ENCODE measurements around the gene ACOX2. TPM values are rescaled to one million over a fixed set of nuclear protein-coding genes. Genes with fewer than 3 reads are reported as not detected.

The ACOX2 gene
- total RNA-seq, 2 experiments from 2014 or later: not detected

DNA sequence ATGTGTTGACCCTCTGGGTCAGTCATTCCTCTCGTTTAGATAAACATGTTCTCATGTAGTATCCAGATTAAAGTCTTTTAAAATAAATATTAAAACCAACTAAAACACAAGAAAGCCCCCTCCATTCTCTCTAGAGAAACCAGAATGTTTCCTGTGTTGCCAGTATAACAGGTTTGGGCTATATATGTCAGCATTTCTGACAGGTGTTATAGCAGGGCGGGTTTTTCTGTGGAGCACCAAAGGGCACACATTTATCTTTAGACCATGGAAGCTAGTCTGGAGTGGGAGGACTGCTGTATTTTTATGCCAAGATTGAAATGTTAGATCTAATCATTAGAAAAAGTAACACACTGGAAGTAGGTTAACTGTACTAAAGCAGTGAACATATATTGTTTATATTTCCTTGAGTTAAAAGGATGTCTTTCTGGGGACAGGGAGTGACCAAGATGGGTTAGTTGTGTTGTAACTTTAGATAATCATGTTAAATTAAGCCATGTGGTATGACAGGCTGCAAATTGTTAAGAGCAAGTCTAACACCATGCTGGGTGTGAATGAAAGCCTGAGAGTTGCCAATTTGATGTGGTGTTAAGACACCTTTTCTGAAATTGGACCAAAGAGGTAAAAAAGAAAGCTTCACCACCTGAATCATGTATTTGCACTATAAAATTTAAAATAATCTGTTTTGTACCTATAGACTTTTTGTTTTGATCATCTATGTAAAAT lies 29.5 kb downstream of the ACOX2 start:
- H4K20me1 ChIP-seq (ENCODE audit: insufficient read depth, low read length): no peaks in the 10 kb centered on the region
- CTCF ChIA-PET (ENCODE audit: unreplicated experiment): no interaction called here
- no peak overlapping the region for H3K4me3 ChIP-seq (ENCODE audit: low read depth, low read length, poor library complexity, severe bottlenecking)
- H3K9me2 ChIP-seq (ENCODE audit: insufficient read depth, low read length): no peaks in the 10 kb centered on the region
- TF ChIP-seq, protein P1, sequence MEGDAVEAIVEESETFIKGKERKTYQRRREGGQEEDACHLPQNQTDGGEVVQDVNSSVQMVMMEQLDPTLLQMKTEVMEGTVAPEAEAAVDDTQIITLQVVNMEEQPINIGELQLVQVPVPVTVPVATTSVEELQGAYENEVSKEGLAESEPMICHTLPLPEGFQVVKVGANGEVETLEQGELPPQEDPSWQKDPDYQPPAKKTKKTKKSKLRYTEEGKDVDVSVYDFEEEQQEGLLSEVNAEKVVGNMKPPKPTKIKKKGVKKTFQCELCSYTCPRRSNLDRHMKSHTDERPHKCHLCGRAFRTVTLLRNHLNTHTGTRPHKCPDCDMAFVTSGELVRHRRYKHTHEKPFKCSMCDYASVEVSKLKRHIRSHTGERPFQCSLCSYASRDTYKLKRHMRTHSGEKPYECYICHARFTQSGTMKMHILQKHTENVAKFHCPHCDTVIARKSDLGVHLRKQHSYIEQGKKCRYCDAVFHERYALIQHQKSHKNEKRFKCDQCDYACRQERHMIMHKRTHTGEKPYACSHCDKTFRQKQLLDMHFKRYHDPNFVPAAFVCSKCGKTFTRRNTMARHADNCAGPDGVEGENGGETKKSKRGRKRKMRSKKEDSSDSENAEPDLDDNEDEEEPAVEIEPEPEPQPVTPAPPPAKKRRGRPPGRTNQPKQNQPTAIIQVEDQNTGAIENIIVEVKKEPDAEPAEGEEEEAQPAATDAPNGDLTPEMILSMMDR (conservative IDR thresholded peaks at IDR 0.05; ENCODE audit: low read length): no peak
- no peak for TF ChIP-seq EZH2phosphoT487 (IDR thresholded peaks at IDR 0.05; ENCODE audit: borderline replicate concordance, low read depth, low read length)
- no peak overlapping the region for H3K4me2 ChIP-seq (ENCODE audit: low read length)
- no peaks in the 10 kb centered on the region for H3K9me3 ChIP-seq (ENCODE audit: low read length)
- BruUV-seq (replicated peaks): no TSS peak
- no peak for DNase-seq (ENCODE audit: low spot score)
- POLR2A ChIA-PET: interaction anchor here (1.6 kb wide), 1 partner anchor 13 kb away, joined by 4 read pairs; no protein-coding TSS in a partner anchor
- intact Hi-C loops (cut with micrococcal nuclease; ENCODE audit: unreplicated experiment): no loop called here
- H2AFZ ChIP-seq (ENCODE audit: low read length): no peak overlapping the region
- no peak overlapping the region for H3K27ac ChIP-seq (ENCODE audit: low read depth, low read length, poor library complexity, severe bottlenecking)
- peaks cover 29% of the 10 kb centered on the region for H3K36me3 ChIP-seq (ENCODE audit: insufficient read depth, low read length)
- peaks cover 13% of the 10 kb centered on the region for H3K79me2 ChIP-seq (ENCODE audit: insufficient read depth, low read depth, low read length)
- no peaks in the 10 kb centered on the region for H3K4me1 ChIP-seq (ENCODE audit: insufficient read depth, low read length, poor library complexity, severe bottlenecking)

DNA sequence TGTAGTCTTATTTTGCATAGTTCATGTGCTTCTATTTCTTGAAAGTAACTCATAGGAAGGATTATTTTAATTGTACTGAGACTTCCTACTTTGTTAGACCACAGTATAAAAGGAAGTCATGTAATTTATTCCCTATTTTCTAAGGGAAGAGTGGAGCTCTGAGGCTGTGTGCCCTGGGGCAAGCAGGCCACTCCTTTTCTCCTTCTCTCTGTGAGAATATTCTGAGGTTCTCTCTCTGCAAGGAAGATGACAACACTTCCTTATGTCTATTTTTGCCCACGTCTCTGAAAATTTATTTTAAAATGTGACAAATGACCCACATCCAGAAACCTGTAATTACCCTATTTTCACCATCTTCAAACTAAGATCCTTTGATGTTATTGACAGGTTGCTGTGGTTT lies 34.1 kb downstream of the ACOX2 start:
- no peak overlapping the region for H3K4me2 ChIP-seq (ENCODE audit: low read length)
- no peak overlapping the region for H2AFZ ChIP-seq (ENCODE audit: low read length)
- TF ChIP-seq, protein P1 (conservative IDR thresholded peaks at IDR 0.05; ENCODE audit: low read length): no peak
- no peak for TF ChIP-seq EZH2phosphoT487 (IDR thresholded peaks at IDR 0.05; ENCODE audit: borderline replicate concordance, low read depth, low read length)
- no peak overlapping the region for H3K27ac ChIP-seq (ENCODE audit: low read depth, low read length, poor library complexity, severe bottlenecking)
- H4K20me1 ChIP-seq (ENCODE audit: insufficient read depth, low read length): no peaks in the 10 kb centered on the region
- no peaks in the 10 kb centered on the region for H3K9me2 ChIP-seq (ENCODE audit: insufficient read depth, low read length)
- no peak overlapping the region for H3K4me3 ChIP-seq (ENCODE audit: low read depth, low read length, poor library complexity, severe bottlenecking)
- H3K36me3 ChIP-seq (ENCODE audit: insufficient read depth, low read length): peaks cover 62% of the 10 kb centered on the region
- peaks cover 48% of the 10 kb centered on the region for H3K79me2 ChIP-seq (ENCODE audit: insufficient read depth, low read depth, low read length)
- peaks cover 6% of the 10 kb centered on the region for H3K4me1 ChIP-seq (ENCODE audit: insufficient read depth, low read length, poor library complexity, severe bottlenecking)
- intact Hi-C loops (cut with micrococcal nuclease; ENCODE audit: unreplicated experiment): no loop called here
- CTCF ChIA-PET (ENCODE audit: unreplicated experiment): no interaction called here
- BruUV-seq (replicated peaks): no TSS peak
- no peak for DNase-seq (ENCODE audit: low spot score)
- H3K9me3 ChIP-seq (ENCODE audit: low read length): no peaks in the 10 kb centered on the region
- POLR2A ChIA-PET: no interaction called here

DNA sequence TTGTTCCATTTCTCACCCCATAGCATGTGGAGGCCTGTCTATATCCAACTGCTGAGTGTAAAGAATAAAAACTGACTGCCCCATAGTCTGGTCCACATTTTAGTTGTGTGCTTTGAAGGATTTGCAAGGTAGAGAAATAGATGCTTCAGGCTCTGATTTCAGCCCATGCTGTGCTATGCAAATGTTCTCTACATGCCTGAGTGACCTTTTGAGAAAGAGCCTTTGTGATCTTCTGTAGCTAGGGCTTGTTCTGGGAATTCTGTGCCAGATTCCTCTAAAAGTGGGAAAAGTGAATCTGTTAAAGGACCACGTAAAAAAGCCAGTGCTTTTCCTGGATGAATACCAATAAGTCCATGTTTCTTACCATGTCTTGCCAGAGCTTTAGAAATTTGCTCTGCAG lies 39.9 kb downstream of the ACOX2 start:
- peak overlapping the region; percentile 54 for H3K27ac ChIP-seq (ENCODE audit: low read depth, low read length, poor library complexity, severe bottlenecking)
- intact Hi-C loops (cut with micrococcal nuclease; ENCODE audit: unreplicated experiment): no loop called here
- peaks cover 56% of the 10 kb centered on the region for H3K4me1 ChIP-seq (ENCODE audit: insufficient read depth, low read length, poor library complexity, severe bottlenecking)

More for the DNA sequence above, 39.9 kb downstream of the ACOX2 start:
- Histone ChIP-seq H3K9me3 (ENCODE audit: low read length) (no peaks in the 10 kb centered on the region), H3K9me2 (ENCODE audit: insufficient read depth, low read length) (no peaks in the 10 kb centered on the region), H2AFZ (ENCODE audit: low read length) (no peak overlapping the region), H3K4me2 (ENCODE audit: low read length) (peak overlapping the region; percentile 89), H3K79me2 (ENCODE audit: insufficient read depth, low read depth, low read length) (peaks cover 87% of the 10 kb centered on the region), H4K20me1 (ENCODE audit: insufficient read depth, low read length) (peaks cover 37% of the 10 kb centered on the region), H3K36me3 (ENCODE audit: insufficient read depth, low read length) (peaks cover 29% of the 10 kb centered on the region), H3K4me3 (ENCODE audit: low read depth, low read length, poor library complexity, severe bottlenecking) (peak overlapping the region; percentile 52)
- POLR2A ChIA-PET: interaction anchor here (0.7 to 0.9 kb wide), 2 partner anchors 28 to 31 kb away, joined by 3 to 4 read pairs; no protein-coding TSS in a partner anchor
- TF ChIP-seq, protein P1 (conservative IDR thresholded peaks at IDR 0.05; ENCODE audit: low read length): no peak
- TF ChIP-seq EZH2phosphoT487 (IDR thresholded peaks at IDR 0.05; ENCODE audit: borderline replicate concordance, low read depth, low read length): no peak
- DNase-seq (ENCODE audit: low spot score): peak; percentile 54
- CTCF ChIA-PET (ENCODE audit: unreplicated experiment): no interaction called here
- no TSS peak for BruUV-seq (replicated peaks)
